Ishikawa (cell line): ENCODE results near the gene ALDH16A1.

Experiments used
- CEBPB ChIP-seq: IDR thresholded peaks from 2 replicates; pipeline ENCODE4 v1.6.1; 2012
- CREB1 ChIP-seq: IDR thresholded peaks from 2 replicates; pipeline ENCODE4 v1.6.1; 2012; ENCODE audit warnings: low read depth
- EGR1 ChIP-seq: IDR thresholded peaks from 2 replicates; pipeline ENCODE4 v1.6.1; 2012
- EP300 ChIP-seq: IDR thresholded peaks from 2 replicates; pipeline ENCODE4 v1.6.1; 2012; ENCODE audit warnings: borderline replicate concordance
- FOXM1 ChIP-seq: IDR thresholded peaks from 2 replicates; pipeline ENCODE4 v1.6.1; 2012; ENCODE audit warnings: low read depth, borderline replicate concordance
- MAX ChIP-seq: IDR thresholded peaks from 2 replicates; pipeline ENCODE4 v1.6.1; 2012
- NFIC ChIP-seq: IDR thresholded peaks from 2 replicates; pipeline ENCODE4 v1.6.1; 2012
- RAD21 ChIP-seq: IDR thresholded peaks from 2 replicates; pipeline ENCODE4 v1.6.1; 2012; ENCODE audit warnings: low read depth
- REST ChIP-seq: IDR thresholded peaks from 2 replicates; pipeline ENCODE4 v1.6.1; 2012; ENCODE audit warnings: low read depth, mild to moderate bottlenecking
- TAF1 ChIP-seq: IDR thresholded peaks from 2 replicates; pipeline ENCODE4 v1.6.1; 2012; ENCODE audit warnings: low read depth, mild to moderate bottlenecking
- TCF12 ChIP-seq: IDR thresholded peaks from 2 replicates; pipeline ENCODE4 v1.6.1; 2012; ENCODE audit warnings: low read depth
- TEAD4 ChIP-seq: IDR thresholded peaks from 2 replicates; pipeline ENCODE4 v1.6.1; 2012
- USF1 ChIP-seq: IDR thresholded peaks from 2 replicates; pipeline ENCODE4 v1.6.1; 2012
- YY1 ChIP-seq: IDR thresholded peaks from 2 replicates; pipeline ENCODE4 v1.6.1; 2012; ENCODE audit warnings: low read depth
- ZBTB7A ChIP-seq: IDR thresholded peaks from 2 replicates; pipeline ENCODE4 v1.6.1; 2012; ENCODE audit warnings: low read depth

ALDH16A1 gene

GRCh38 chr19:49414256-49414655, 38.8 kb upstream of the ALDH16A1 start:
- no peak for TF ChIP-seq TAF1
- no peak for TF ChIP-seq RAD21
- TF ChIP-seq CREB1 = no peak
- TF ChIP-seq NFIC = no peak
- TF ChIP-seq MAX = no peak
- no peak for TF ChIP-seq TCF12
- no peak for TF ChIP-seq CEBPB
- no peak for TF ChIP-seq EP300
- no peak for TF ChIP-seq ZBTB7A
- no peak for TF ChIP-seq YY1
- no peak for TF ChIP-seq EGR1
- TF ChIP-seq FOXM1 = no peak
- TF ChIP-seq USF1 = no peak
- no peak for TF ChIP-seq TEAD4
- TF ChIP-seq REST = no peak

- no peak for TF ChIP-seq YY1
- TF ChIP-seq TEAD4 = no peak
- no peak for TF ChIP-seq USF1
- TF ChIP-seq TAF1 = no peak
- no peak for TF ChIP-seq REST
- TF ChIP-seq CEBPB = no peak
Measured at GRCh38 chr19:49415102-49415809, 37.8 kb upstream of the ALDH16A1 start.

- TF ChIP-seq RAD21 (no peak), EP300 (no peak), FOXM1 (no peak)
Measured at GRCh38 chr19:49415810-49416200, 37.2 kb upstream of the ALDH16A1 start.

GRCh38 chr19:49417088-49417487, 35.9 kb upstream of the ALDH16A1 start:
- TF ChIP-seq YY1 = no peak
- 0 out of 2 replicates have a peak, but pooled peaks have one; percentile 21 for TF ChIP-seq RAD21

- no peak for TF ChIP-seq EGR1
- no peak for TF ChIP-seq YY1
- TF ChIP-seq TAF1 = no peak
- TF ChIP-seq NFIC = no peak
- no peak for TF ChIP-seq FOXM1
- TF ChIP-seq EP300 = no peak
- TF ChIP-seq USF1 = no peak
- TF ChIP-seq ZBTB7A = no peak
- no peak for TF ChIP-seq REST
- TF ChIP-seq CREB1 = no peak
- no peak for TF ChIP-seq TEAD4
- TF ChIP-seq TCF12 = no peak
Measured at GRCh38 chr19:49418511-49418910, 34.5 kb upstream of the ALDH16A1 start.
